AG04450 (cell line): ENCODE measurements around the gene FTSJ1. TPM values are rescaled to one million over a fixed set of nuclear protein-coding genes. Genes with fewer than 3 reads are reported as not detected.

Experiments
- CTCF ChIA-PET: fragments of 300-600, 350-600 bp; formaldehyde crosslinking; extraction: SDS; loops from one replicate; lab custom pipeline; 2022; ENCODE audit warnings: antibody characterized with exemption, inconsistent platforms; lab: Charles Lee
- POLR2A ChIA-PET: fragments of 350-600 bp; formaldehyde crosslinking; extraction: SDS; loops from one replicate; lab custom pipeline; 2021; ENCODE audit warnings: antibody characterized with exemption, inconsistent platforms; lab: Yijun Ruan, JAX
- DNase-seq: peaks from one replicate; pipeline ENCODE4 v3.0.0-alpha.2; 2011; ENCODE audit warnings: low read depth, low spot score
- H3K27ac ChIP-seq: one replicate; pipeline ENCODE4 v1.5.1; 2012; ENCODE audit warnings: low read depth, low read length, control low read depth
- H3K27me3 ChIP-seq: one replicate; pipeline ENCODE4 v1.6.0; 2012; ENCODE audit warnings: low read length; ENCODE audit not compliant: control insufficient read depth, insufficient read depth
- H3K4me3 ChIP-seq: 2 replicates; pipeline ENCODE4 v1.5.1; 2011; ENCODE audit warnings: mild to moderate bottlenecking, low read depth, low read length, control low read depth
- H3K9me3 ChIP-seq: 2 replicates; pipeline ENCODE4 v1.5.1; 2012; ENCODE audit warnings: low read length; ENCODE audit not compliant: control insufficient read depth, insufficient read depth
- CTCF ChIP-seq: IDR thresholded peaks from 2 replicates; pipeline ENCODE4 v1.5.1; 2011; ENCODE audit warnings: low read depth, low read length, control low read depth, inconsistent platforms
- polyA plus RNA-seq: library from polyadenylated mRNA; depleted of rRNA; stranded (reverse); fragments of >200 nt; gene quantifications from 2 replicates; pipeline ENCODE4 v1.2.3, GENCODE V29; 2011

The FTSJ1 gene
- polyA plus RNA-seq, 1 experiment, result 19.7 TPM

- no peak overlapping the region for H3K4me3 ChIP-seq
- no peaks in the 10 kb centered on the region for H3K27me3 ChIP-seq
- ChIA-PET POLR2A (no interaction called here), CTCF (no interaction called here)
- no peaks in the 10 kb centered on the region for H3K9me3 ChIP-seq
- DNase-seq, result no peak
- TF ChIP-seq CTCF, result no peak
- no peak overlapping the region for H3K27ac ChIP-seq
Measured at GRCh38 chrX:48451708-48452107, 24.3 kb upstream of the FTSJ1 start.

- POLR2A ChIA-PET, result no interaction called here
- TF ChIP-seq CTCF, result no peak
- H3K4me3 ChIP-seq, result no peak overlapping the region
- no peaks in the 10 kb centered on the region for H3K9me3 ChIP-seq
- CTCF ChIA-PET, result interaction anchor here (0.6 kb wide), 1 partner anchor 373 kb away, joined by 3 read pairs; no protein-coding TSS in a partner anchor
- H3K27ac ChIP-seq, result no peak overlapping the region
- no peak for DNase-seq
- no peaks in the 10 kb centered on the region for H3K27me3 ChIP-seq
Measured at GRCh38 chrX:48456628-48457331, 19.2 kb upstream of the FTSJ1 start.

GRCh38 chrX:48458711-48459110 lies 17.3 kb upstream of the FTSJ1 start:
- TF ChIP-seq CTCF, result no peak
- H3K27ac ChIP-seq, result no peak overlapping the region
- ChIA-PET POLR2A (no interaction called here), CTCF (no interaction called here)
- H3K27me3 ChIP-seq, result no peaks in the 10 kb centered on the region
- DNase-seq, result no peak
- no peaks in the 10 kb centered on the region for H3K9me3 ChIP-seq
- H3K4me3 ChIP-seq, result no peak overlapping the region

GRCh38 chrX:48459483-48459882 lies 16.5 kb upstream of the FTSJ1 start:
- no peak overlapping the region for H3K27ac ChIP-seq
- DNase-seq, result no peak
- H3K9me3 ChIP-seq, result no peaks in the 10 kb centered on the region
- H3K27me3 ChIP-seq, result no peaks in the 10 kb centered on the region
- CTCF ChIA-PET, result no interaction called here
- POLR2A ChIA-PET, result no interaction called here
- H3K4me3 ChIP-seq, result no peak overlapping the region
- no peak for TF ChIP-seq CTCF

GRCh38 chrX:48460031-48460430 lies 16.0 kb upstream of the FTSJ1 start:
- Histone ChIP-seq H3K4me3 (no peak overlapping the region), H3K27ac (no peak overlapping the region), H3K27me3 (no peaks in the 10 kb centered on the region), H3K9me3 (no peaks in the 10 kb centered on the region)
- no peak for DNase-seq
- ChIA-PET CTCF (no interaction called here), POLR2A (no interaction called here)
- TF ChIP-seq CTCF, result no peak
